Heart right ventricle (tissue), 16 donors: Measurements from ENCODE around the gene SYS1. TPM values are rescaled to one million over a fixed set of nuclear protein-coding genes. Genes with fewer than 3 reads are reported as not detected.
A peak's percentile ranks its signal among the peaks of the same experiment; 100 is the strongest.
"Not testable (repeated sequence)": the region's sequence is repeated elsewhere in the genome, so short reads cannot be mapped to it uniquely, and the experiment has no call there.

Experiments
- ATAC-seq, 8 donors: fragments of 200-7000 bp; cut with Tn5 transposase; one replicate each; pipeline ENCODE4 v1.9.1; 2020; ENCODE audit warnings: mild to moderate bottlenecking in 8 of 8, moderate library complexity in 8 of 8, moderate number of reproducible peaks in 1 of 8
- DNase-seq, 2 donors: peaks; one replicate each; pipeline ENCODE4 v3.0.0-alpha.2; 2020
- H3K27ac ChIP-seq, 10 donors: fragments of 200-600 bp; sonication (generic) in 2 of 10; one replicate each; pipeline versions ENCODE4 v1.5.0 to v1.8.0; 2020 to 2022; ENCODE audit warnings: mild to moderate bottlenecking in 3 of 10
- H3K27me3 ChIP-seq, 7 donors: fragments of 200-600 bp; one replicate each; pipeline ENCODE4 v1.8.0; 2021 to 2022; ENCODE audit warnings: mild to moderate bottlenecking in 2 of 7
- H3K36me3 ChIP-seq, 9 donors: fragments of 200-600 bp; sonication (generic) in 1 of 9; one replicate each; pipeline versions ENCODE4 v1.5.0 to v1.8.0; 2020 to 2022; ENCODE audit warnings: mild to moderate bottlenecking in 2 of 9
- H3K4me1 ChIP-seq, 9 donors: fragments of 200-600 bp; sonication (generic) in 1 of 9; one replicate each; pipeline versions ENCODE4 v1.5.0 to v1.8.0; 2020 to 2022; ENCODE audit warnings: mild to moderate bottlenecking in 4 of 9
- H3K4me3 ChIP-seq, 10 donors: fragments of 200-600 bp; sonication (generic) in 2 of 10; one replicate each; pipeline versions ENCODE4 v1.5.0 to v1.8.0; 2020 to 2022; ENCODE audit warnings: mild to moderate bottlenecking in 7 of 10, moderate library complexity in 2 of 10
- H3K9me3 ChIP-seq, 11 donors: fragments of 200-600 bp in 10 of 11; sonication (generic) in 2 of 11; one replicate each; pipeline versions ENCODE4 v1.5.0 to v1.8.0; 2013 to 2022; ENCODE audit warnings: mild to moderate bottlenecking in 2 of 11, control low read depth in 1 of 11, moderate library complexity in 1 of 11
- WGBS, 2 donors: extraction: QIAGEN DNeasy Blood & Tissue Kit; methylation state at CpG; one replicate each; pipeline ENCODE4 v1.1.7; 2013; ENCODE audit warnings: inconsistent platforms in 1 of 2; 5-methylcytosine and 5-hydroxymethylcytosine counted together
- intact Hi-C, 10 donors: fragments of 100-400 bp; cut with DNase I; formaldehyde crosslinking; loops; one replicate each; pipeline versions ENCODE4 v1.11.1 to v1.14.2; 2022
- polyA plus RNA-seq, 2 donors: library from polyadenylated mRNA; stranded (reverse); fragments of 200-250 nt; gene quantifications; one replicate each; pipeline ENCODE4 v1.2.3, GENCODE V29; 2013
- total RNA-seq, 10 donors: library from RNA; stranded (reverse); fragmentation: NEBNext Ultra II Directional in 3 of 10; extraction: Animal tissue kit (Norgen Biotek cat#: 25700) in 3 of 10; gene quantifications; one replicate each; pipeline versions ENCODE4 v1.2.1 to v1.2.4, GENCODE V29; 2021 to 2023
- TF ChIP-seq, protein P1 (sequence below), 9 donors: fragments of 200-600 bp; sonication (generic) in 2 of 9; IDR thresholded peaks; one replicate each; pipeline versions ENCODE4 v1.5.0 to v1.8.0; 2021 to 2022; ENCODE audit warnings: antibody characterized with exemption in 9 of 9, mild to moderate bottlenecking in 5 of 9, moderate library complexity in 1 of 9
- donor health status: Arrhythmogenic right ventricular cardiomyopathy.
- donor health status: ischemic (EF 13 %, LVEDD 7.1; RV severe dilation, severe dysfunction).
- donor health status: healthy with polysubstance abuse.
- donor health status: DM: no; HTN: yes; CAD: no.
- donor health status: DM: no; HTN: no; CAD: no.
- donor health status: ischemic (EF 25% LVEDD 6.9; RV normal size, moderate dysfunction).
- donor health status: ischemic (EF 25% LVEDD 5.7; RV mildly dilated, moderate dysfunction).
- donor health status: healthy.
- donor health status: DM: yes; HTN: yes; CAD: no.
- donor health status: Ischemic cardiomyopathy.
- donor health status: ischemic (EF 35%, LVEDD 5.7; RV mildly dilated, moderate dysfunction).
- donor health status: nonischemic (EF 11% LVEDD 7.7; RV severe dilation, severe dysfunction).
- donor health status: DM: yes; HTN: yes; CAD: no.
- donor health status: PGD.
- donor health status: ischemic (EF 29% LVEDD 5.4; RV normal size, mild dysfunction).
- donor health status: nonischemic (EF 23%, LVEDD 6.1; RV moderate dilation, normal function).

The SYS1 gene
- total and polyA plus RNA-seq, 12 donors, result 11.7 to 34.5 (median 18.2) TPM

DNA sequence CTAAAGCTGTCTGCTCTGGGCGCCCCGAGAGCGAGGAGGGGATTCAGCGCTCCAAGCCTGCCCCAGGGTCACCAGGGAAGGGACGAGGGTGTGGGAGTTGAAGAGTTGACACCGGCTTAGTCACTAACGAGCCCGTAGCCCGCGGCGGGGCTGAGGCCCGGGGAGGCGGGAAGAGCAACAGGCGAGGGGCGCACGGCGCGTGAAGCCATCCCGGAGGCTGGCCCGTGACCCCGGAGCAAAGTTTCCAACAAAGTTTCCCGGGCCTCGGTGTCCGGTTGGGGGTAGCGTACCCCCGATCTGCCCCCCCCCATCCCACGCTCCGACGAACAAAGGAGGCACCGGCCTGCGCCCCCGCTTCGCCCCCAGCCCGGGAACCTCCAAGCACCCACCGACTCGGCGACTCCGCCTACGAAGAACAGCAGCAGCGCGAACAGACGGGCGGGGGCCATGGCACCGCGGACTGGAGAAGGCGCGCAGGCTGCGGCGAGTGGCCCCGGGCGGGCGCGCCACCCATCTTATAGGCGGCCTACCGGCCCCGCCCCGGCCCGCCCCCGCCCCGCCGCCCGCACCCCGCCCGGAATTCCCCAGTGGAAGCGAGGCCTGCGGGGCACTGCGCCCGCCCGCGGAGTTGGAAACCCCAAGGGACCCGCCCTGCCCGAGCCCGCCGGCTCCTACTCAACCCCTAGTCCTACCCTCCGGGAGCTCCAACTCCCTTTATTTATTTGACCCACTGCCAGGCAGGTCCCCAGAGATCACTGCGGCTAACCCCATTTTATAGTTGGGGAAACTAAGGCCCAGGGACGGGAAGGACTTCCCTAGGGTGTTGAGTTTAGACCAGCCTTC is 14.8 kb upstream of the SYS1 start, which contains the start of gene SDC4:
SDC4 (minus strand) TSS at position 489 of the 843 bp plus-strand sequence; CDS start at position 449, 40 bp downstream.
- H3K27me3 ChIP-seq, result no peaks in the 10 kb centered on the region
- no peaks in the 10 kb centered on the region for H3K9me3 ChIP-seq
- peaks cover 3 to 50% (median 41%) of the 10 kb centered on the region in 9 donors for H3K4me1 ChIP-seq
- H3K4me3 ChIP-seq, result peak within 1 kb of the TSS; percentile 55 to 90 (median 83)
- 1 to 2% methylated on average over 60 to 77 of the region's 77 CpGs for WGBS, 2 donors
- TF ChIP-seq, protein P1, sequence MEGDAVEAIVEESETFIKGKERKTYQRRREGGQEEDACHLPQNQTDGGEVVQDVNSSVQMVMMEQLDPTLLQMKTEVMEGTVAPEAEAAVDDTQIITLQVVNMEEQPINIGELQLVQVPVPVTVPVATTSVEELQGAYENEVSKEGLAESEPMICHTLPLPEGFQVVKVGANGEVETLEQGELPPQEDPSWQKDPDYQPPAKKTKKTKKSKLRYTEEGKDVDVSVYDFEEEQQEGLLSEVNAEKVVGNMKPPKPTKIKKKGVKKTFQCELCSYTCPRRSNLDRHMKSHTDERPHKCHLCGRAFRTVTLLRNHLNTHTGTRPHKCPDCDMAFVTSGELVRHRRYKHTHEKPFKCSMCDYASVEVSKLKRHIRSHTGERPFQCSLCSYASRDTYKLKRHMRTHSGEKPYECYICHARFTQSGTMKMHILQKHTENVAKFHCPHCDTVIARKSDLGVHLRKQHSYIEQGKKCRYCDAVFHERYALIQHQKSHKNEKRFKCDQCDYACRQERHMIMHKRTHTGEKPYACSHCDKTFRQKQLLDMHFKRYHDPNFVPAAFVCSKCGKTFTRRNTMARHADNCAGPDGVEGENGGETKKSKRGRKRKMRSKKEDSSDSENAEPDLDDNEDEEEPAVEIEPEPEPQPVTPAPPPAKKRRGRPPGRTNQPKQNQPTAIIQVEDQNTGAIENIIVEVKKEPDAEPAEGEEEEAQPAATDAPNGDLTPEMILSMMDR (IDR thresholded peaks at IDR 0.05), result no peak
- DNase-seq (peak; percentile 61 to 78), ATAC-seq (peak; percentile 77 to 90 (median 80))
- H3K27ac ChIP-seq, result peak within 1 kb of the TSS; percentile 75 to 97 (median 94)
- no peaks in the 10 kb centered on the region for H3K36me3 ChIP-seq
- intact Hi-C loops, result no loop called here

DNA sequence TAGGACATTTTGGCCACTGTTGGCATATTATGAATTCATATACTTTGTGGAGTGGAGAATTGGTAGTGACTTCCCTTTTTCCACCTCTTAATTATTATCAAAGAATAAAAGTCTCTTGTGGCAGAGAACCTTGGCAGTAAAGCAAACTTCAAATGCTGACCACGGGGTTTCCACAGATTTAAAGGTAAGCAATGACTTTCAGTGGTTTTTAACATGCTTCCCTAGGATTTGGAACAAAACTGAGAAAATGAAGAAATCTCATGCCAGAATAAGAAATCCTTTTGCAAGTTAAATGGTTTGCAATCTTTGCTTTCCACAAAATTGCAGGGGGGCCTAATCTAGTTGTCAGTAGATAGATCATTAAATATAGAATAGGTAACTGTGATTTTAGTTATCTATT is 12.7 kb upstream of the SYS1 start:
- H3K27me3 ChIP-seq, result no peaks in the 10 kb centered on the region
- no peaks in the 10 kb centered on the region for H3K36me3 ChIP-seq
- 71 to 90% methylated on average over 1 of the region's 1 CpG for WGBS, 2 donors
- intact Hi-C loops, result no loop called here
- no peaks in the 10 kb centered on the region for H3K9me3 ChIP-seq
- ATAC-seq, result no peak
- TF ChIP-seq, protein P1 (IDR thresholded peaks at IDR 0.05), result no peak
- H3K4me3 ChIP-seq, result no peak overlapping the region
- no peak overlapping the region for H3K27ac ChIP-seq
- peaks cover 0 to 41% (median 27%) of the 10 kb centered on the region in 9 donors for H3K4me1 ChIP-seq
- DNase-seq, result no peak

DNA sequence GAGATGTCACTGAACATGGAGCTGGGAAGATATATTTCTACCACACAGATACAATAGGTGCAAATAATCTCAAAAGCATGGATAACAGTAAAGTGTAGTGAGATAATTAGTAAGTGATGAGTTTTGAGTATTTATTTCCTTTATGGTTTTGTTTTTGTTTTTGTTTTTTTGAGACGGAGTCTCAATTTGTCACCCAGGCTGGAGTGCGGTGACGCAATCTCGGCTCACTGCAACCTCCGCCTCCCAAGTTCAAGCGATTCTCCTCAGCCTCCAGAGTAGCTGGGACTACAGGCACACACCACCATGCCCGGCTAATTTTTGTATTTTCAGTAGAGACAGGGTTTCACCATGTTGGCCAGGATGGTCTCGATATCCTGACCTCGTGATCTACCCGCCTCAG is 12.2 kb upstream of the SYS1 start:
- H3K4me3 ChIP-seq, H3K27me3 ChIP-seq, H3K27ac ChIP-seq, H3K9me3 ChIP-seq, H3K36me3 ChIP-seq, intact Hi-C loops, ATAC-seq, DNase-seq: not testable (repeated sequence)
- peaks cover 0 to 38% (median 21%) of the 10 kb centered on the region in 9 donors for H3K4me1 ChIP-seq
- 96 to 97% methylated on average over 10 of the region's 10 CpGs for WGBS, 2 donors

DNA sequence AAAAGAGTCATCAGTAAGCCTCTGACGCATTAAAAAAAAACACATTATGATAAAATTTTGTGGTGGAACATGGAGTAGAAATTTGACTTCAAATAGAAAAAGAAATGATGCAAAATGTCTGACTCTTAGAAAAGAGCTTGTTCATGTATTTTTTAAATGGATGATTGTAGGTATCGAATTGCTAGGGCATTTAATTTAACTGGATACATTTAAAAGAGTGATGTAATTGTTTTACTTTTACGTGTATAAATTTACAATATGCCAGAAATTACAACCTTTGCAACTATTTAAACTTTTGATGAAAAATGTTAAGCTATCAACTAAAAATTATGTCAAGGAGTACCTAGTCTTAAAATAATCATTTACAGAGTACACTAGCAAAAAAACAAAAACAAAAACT is 10.2 kb upstream of the SYS1 start:
- no peaks in the 10 kb centered on the region for H3K27me3 ChIP-seq
- H3K36me3 ChIP-seq, result no peaks in the 10 kb centered on the region
- DNase-seq (no peak), ATAC-seq (no peak)
- H3K9me3 ChIP-seq, result no peaks in the 10 kb centered on the region
- TF ChIP-seq, protein P1 (IDR thresholded peaks at IDR 0.05), result no peak
- H3K4me1 ChIP-seq, result peaks cover 0 to 35% (median 18%) of the 10 kb centered on the region in 9 donors
- WGBS, 2 donors, result 91 to 93% methylated on average over 3 of the region's 3 CpGs
- intact Hi-C loops, result no loop called here
- H3K27ac ChIP-seq, result no peak overlapping the region
- no peak overlapping the region for H3K4me3 ChIP-seq

DNA sequence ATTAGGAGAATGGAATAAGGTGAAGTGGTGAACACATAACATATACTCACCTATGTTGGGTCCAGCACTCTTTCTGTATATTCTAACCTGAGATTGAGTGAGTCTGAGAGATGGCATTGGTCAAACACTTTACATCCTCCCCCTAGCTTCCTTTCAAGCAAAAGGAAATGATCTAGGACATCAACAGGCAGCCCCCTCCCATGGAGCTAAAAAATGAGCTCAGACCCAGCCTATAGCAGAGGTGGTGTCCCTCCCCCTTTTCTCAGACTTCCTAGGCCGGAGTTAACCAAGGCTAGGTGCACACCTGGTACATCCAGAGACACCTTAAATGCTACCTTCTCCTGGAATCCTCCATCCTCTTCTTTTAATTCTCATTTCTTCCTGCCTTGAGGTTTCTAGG is 9.2 kb upstream of the SYS1 start:
- WGBS, 2 donors, result 84 to 92% methylated on average over 1 of the region's 1 CpG
- TF ChIP-seq, protein P1 (IDR thresholded peaks at IDR 0.05), result no peak
- H3K27me3 ChIP-seq, result no peaks in the 10 kb centered on the region
- intact Hi-C loops, result no loop called here
- H3K27ac ChIP-seq, result peak overlapping the region in 7 of 10 donors; percentile 4 to 64 (median 52)
- DNase-seq, result no peak
- peaks cover 7 to 41% (median 26%) of the 10 kb centered on the region in 9 donors for H3K4me1 ChIP-seq
- H3K9me3 ChIP-seq, result no peaks in the 10 kb centered on the region
- ATAC-seq, result no peak
- no peak overlapping the region for H3K4me3 ChIP-seq
- H3K36me3 ChIP-seq, result no peaks in the 10 kb centered on the region
